A673 (cell line): ENCODE data around the gene NOB1.

ENCODE experiments used
- CTCF ChIP-seq: fragments of 300-800, 200-600 bp; sonication (generic); conservative IDR thresholded peaks from 2 replicates; pipeline ENCODE4 v1.5.1; 2017; ENCODE audit warnings: low read depth, mild to moderate bottlenecking, antibody characterized with exemption, low read length, moderate library complexity, mixed read lengths
- EZH2 ChIP-seq: fragments of 200-600 bp; sonication (generic); IDR thresholded peaks from 2 replicates; pipeline ENCODE4 v1.6.1; 2017; ENCODE audit warnings: borderline replicate concordance, low read depth, mild to moderate bottlenecking, mixed read lengths, antibody characterized with exemption, low read length; ENCODE audit not compliant: poor library complexity, severe bottlenecking

- TF ChIP-seq CTCF (no peak), EZH2 (no peak)
These were observed 43.5 kb downstream of the NOB1 start for GRCh38 chr16:69711115-69711740.
